Skeletal muscle satellite cell (primary cell): Measurements from ENCODE around the gene RPTOR.

Source experiments
- H3K27me3 ChIP-seq: 2 replicates; pipeline ENCODE4 v1.7.0; 2013; ENCODE audit warnings: low read length; ENCODE audit not compliant: control insufficient read depth, insufficient read depth
- H3K36me3 ChIP-seq: 2 replicates; pipeline ENCODE4 v1.7.0; 2013; ENCODE audit warnings: mild to moderate bottlenecking, control low read depth, low read length; ENCODE audit not compliant: insufficient read depth
- H3K4me1 ChIP-seq: 2 replicates; pipeline ENCODE4 v1.7.0; 2013; ENCODE audit warnings: low read length; ENCODE audit not compliant: control insufficient read depth, insufficient read depth
- H3K4me2 ChIP-seq: 2 replicates; pipeline ENCODE4 v1.7.0; 2013; ENCODE audit warnings: mild to moderate bottlenecking, low read length
- H3K4me3 ChIP-seq: 2 replicates; pipeline ENCODE4 v1.7.0; 2013; ENCODE audit warnings: low read length
- H3K9ac ChIP-seq: 2 replicates; pipeline ENCODE4 v1.7.0; 2013; ENCODE audit warnings: mild to moderate bottlenecking, low read depth, low read length, moderate library complexity
- H3K9me3 ChIP-seq: replicated peaks from 2 replicates; pipeline ENCODE4 v1.7.0; 2013; ENCODE audit warnings: mild to moderate bottlenecking, control low read depth, low read length

RPTOR gene

GRCh38 chr17:80862481-80862961, 317.9 kb downstream of the RPTOR start:
- H3K4me2 ChIP-seq: no peak overlapping the region
- H3K36me3 ChIP-seq: peaks cover 5% of the 10 kb centered on the region
- H3K27me3 ChIP-seq: no peaks in the 10 kb centered on the region
- no peak overlapping the region for H3K4me3 ChIP-seq
- H3K9me3 ChIP-seq: no peaks in the 10 kb centered on the region
- no peak overlapping the region for H3K9ac ChIP-seq
- peaks cover 32% of the 10 kb centered on the region for H3K4me1 ChIP-seq

GRCh38 chr17:80862978-80863377, 318.3 kb downstream of the RPTOR start:
- H3K36me3 ChIP-seq: peaks cover 5% of the 10 kb centered on the region

GRCh38 chr17:80863626-80864025, 319.0 kb downstream of the RPTOR start:
- no peak overlapping the region for H3K9ac ChIP-seq
- H3K4me1 ChIP-seq: peaks cover 23% of the 10 kb centered on the region
- H3K9me3 ChIP-seq: no peaks in the 10 kb centered on the region
- no peaks in the 10 kb centered on the region for H3K27me3 ChIP-seq
- peaks cover 5% of the 10 kb centered on the region for H3K36me3 ChIP-seq
- H3K4me2 ChIP-seq: no peak overlapping the region
- no peak overlapping the region for H3K4me3 ChIP-seq

More at GRCh38 chr17:80862978-80863377, 318.3 kb downstream of the RPTOR start:
- no peaks in the 10 kb centered on the region for H3K27me3 ChIP-seq
- H3K4me2 ChIP-seq: no peak overlapping the region
- no peaks in the 10 kb centered on the region for H3K9me3 ChIP-seq
- no peak overlapping the region for H3K4me3 ChIP-seq
- H3K9ac ChIP-seq: no peak overlapping the region
- peaks cover 29% of the 10 kb centered on the region for H3K4me1 ChIP-seq

- Histone ChIP-seq H3K27me3 (no peaks in the 10 kb centered on the region), H3K4me2 (no peak overlapping the region), H3K4me3 (no peak overlapping the region), H3K9ac (no peak overlapping the region), H3K9me3 (no peaks in the 10 kb centered on the region), H3K4me1 (peaks cover 11% of the 10 kb centered on the region), H3K36me3 (peaks cover 5% of the 10 kb centered on the region)
Observed at GRCh38 chr17:80864751-80865150, 320.1 kb downstream of the RPTOR start.

- Histone ChIP-seq H3K9ac (no peak overlapping the region), H3K27me3 (no peaks in the 10 kb centered on the region), H3K36me3 (peaks cover 5% of the 10 kb centered on the region), H3K4me1 (peaks cover 9% of the 10 kb centered on the region), H3K9me3 (no peaks in the 10 kb centered on the region), H3K4me2 (no peak overlapping the region), H3K4me3 (no peak overlapping the region)
Observed at GRCh38 chr17:80866050-80866793, 321.6 kb downstream of the RPTOR start.

- Histone ChIP-seq H3K4me2 (no peak overlapping the region), H3K4me1 (peaks cover 6% of the 10 kb centered on the region), H3K9ac (no peak overlapping the region), H3K36me3 (no peaks in the 10 kb centered on the region), H3K4me3 (no peak overlapping the region), H3K9me3 (no peaks in the 10 kb centered on the region), H3K27me3 (no peaks in the 10 kb centered on the region)
Observed at GRCh38 chr17:80868022-80868609, 323.5 kb downstream of the RPTOR start.

- H3K4me1 ChIP-seq: peaks cover 6% of the 10 kb centered on the region
- H3K4me3 ChIP-seq: no peak overlapping the region
- H3K9ac ChIP-seq: no peak overlapping the region
- H3K9me3 ChIP-seq: no peaks in the 10 kb centered on the region
- H3K27me3 ChIP-seq: no peaks in the 10 kb centered on the region
- no peak overlapping the region for H3K4me2 ChIP-seq
- H3K36me3 ChIP-seq: peaks cover 1% of the 10 kb centered on the region
Observed at GRCh38 chr17:80869481-80870145, 325.0 kb downstream of the RPTOR start.

- Histone ChIP-seq H3K4me3 (no peak overlapping the region), H3K4me2 (no peak overlapping the region), H3K27me3 (no peaks in the 10 kb centered on the region), H3K9me3 (no peaks in the 10 kb centered on the region), H3K36me3 (peaks cover 5% of the 10 kb centered on the region), H3K9ac (no peak overlapping the region), H3K4me1 (peaks cover 6% of the 10 kb centered on the region)
Observed at GRCh38 chr17:80870401-80870800, 325.8 kb downstream of the RPTOR start.

- H3K9me3 ChIP-seq: no peaks in the 10 kb centered on the region
- peaks cover 6% of the 10 kb centered on the region for H3K4me1 ChIP-seq
- H3K9ac ChIP-seq: no peak overlapping the region
- peaks cover 5% of the 10 kb centered on the region for H3K36me3 ChIP-seq
- no peak overlapping the region for H3K4me2 ChIP-seq
- no peaks in the 10 kb centered on the region for H3K27me3 ChIP-seq
- H3K4me3 ChIP-seq: no peak overlapping the region
Observed at GRCh38 chr17:80871341-80871740, 326.7 kb downstream of the RPTOR start.

- H3K9me3 ChIP-seq: no peaks in the 10 kb centered on the region
- no peak overlapping the region for H3K4me3 ChIP-seq
Observed at GRCh38 chr17:80872001-80872500, 327.4 kb downstream of the RPTOR start.

GRCh38 chr17:80872501-80873306, 328.1 kb downstream of the RPTOR start:
- H3K27me3 ChIP-seq: no peaks in the 10 kb centered on the region
- H3K9me3 ChIP-seq: no peaks in the 10 kb centered on the region
- H3K4me1 ChIP-seq: no peaks in the 10 kb centered on the region
- no peak overlapping the region for H3K4me3 ChIP-seq
- H3K9ac ChIP-seq: no peak overlapping the region
- H3K4me2 ChIP-seq: no peak overlapping the region
- H3K36me3 ChIP-seq: peaks cover 5% of the 10 kb centered on the region

More at GRCh38 chr17:80872001-80872500, 327.4 kb downstream of the RPTOR start:
- H3K4me2 ChIP-seq: no peak overlapping the region
- H3K27me3 ChIP-seq: no peaks in the 10 kb centered on the region
- no peak overlapping the region for H3K9ac ChIP-seq
- H3K36me3 ChIP-seq: peaks cover 5% of the 10 kb centered on the region
- no peaks in the 10 kb centered on the region for H3K4me1 ChIP-seq
